KOPT-K1 (cell line): ENCODE data around the gene TTLL13.

Source experiments
- H3K27ac ChIP-seq: fragments of 200-600 bp; sonication (generic); 2 replicates; pipeline ENCODE4 v1.5.1; 2016; ENCODE audit warnings: antibody characterized with exemption, mild to moderate bottlenecking, low read depth, low read length; ENCODE audit not compliant: poor library complexity, severe bottlenecking
- H3K36me3 ChIP-seq: fragments of 200-600 bp; sonication (generic); 2 replicates; pipeline ENCODE4 v1.5.1; 2017; ENCODE audit warnings: antibody characterized with exemption, mild to moderate bottlenecking, low read length, moderate library complexity; ENCODE audit not compliant: insufficient read depth
- H3K9me3 ChIP-seq: fragments of 200-600 bp; sonication (generic); 2 replicates; pipeline ENCODE4 v1.5.1; 2017; ENCODE audit warnings: antibody characterized with exemption, low read length, mild to moderate bottlenecking; ENCODE audit not compliant: insufficient read depth, poor library complexity, severe bottlenecking

The TTLL13 gene

GRCh38 chr15:90249203-90249863 lies at the start of gene TTLL13:
Gene TTLL13, plus strand, starts transcription at chr15:90249556. Its CDS starts 1,075 bp downstream, at chr15:90250631.
- H3K9me3 ChIP-seq: no peaks in the 10 kb centered on the region
- no peaks in the 10 kb centered on the region for H3K36me3 ChIP-seq
- no peak within 1 kb of the TSS for H3K27ac ChIP-seq

GRCh38 chr15:90200534-90201129 lies 48.7 kb upstream of the TTLL13 start:
- Histone ChIP-seq H3K9me3 (no peaks in the 10 kb centered on the region), H3K36me3 (no peaks in the 10 kb centered on the region), H3K27ac (peak overlapping the region; percentile 71)

- Histone ChIP-seq H3K27ac (peak within 1 kb of the TSS; percentile 71), H3K36me3 (no peaks in the 10 kb centered on the region), H3K9me3 (no peaks in the 10 kb centered on the region)
Measured at GRCh38 chr15:90201130-90201943, 48.0 kb upstream of the TTLL13 start, which contains the start of gene SEMA4B. Gene SEMA4B, plus strand, starts transcription at chr15:90201330. Its CDS starts 249 bp downstream, at chr15:90201579.

- Histone ChIP-seq H3K27ac (peak overlapping the region; percentile 71), H3K9me3 (no peaks in the 10 kb centered on the region), H3K36me3 (no peaks in the 10 kb centered on the region)
Measured at GRCh38 chr15:90201944-90202375, 47.4 kb upstream of the TTLL13 start.

GRCh38 chr15:90202929-90203328 lies 46.4 kb upstream of the TTLL13 start:
- H3K36me3 ChIP-seq: no peaks in the 10 kb centered on the region
- no peaks in the 10 kb centered on the region for H3K9me3 ChIP-seq
- H3K27ac ChIP-seq: no peak overlapping the region

GRCh38 chr15:90203473-90203872 lies 45.9 kb upstream of the TTLL13 start:
- H3K9me3 ChIP-seq: no peaks in the 10 kb centered on the region
- H3K27ac ChIP-seq: no peak overlapping the region
- no peaks in the 10 kb centered on the region for H3K36me3 ChIP-seq

- Histone ChIP-seq H3K27ac (no peak overlapping the region), H3K9me3 (no peaks in the 10 kb centered on the region), H3K36me3 (no peaks in the 10 kb centered on the region)
Measured at GRCh38 chr15:90203922-90204321, 45.4 kb upstream of the TTLL13 start.

GRCh38 chr15:90205050-90205848 lies 44.1 kb upstream of the TTLL13 start:
- Histone ChIP-seq H3K9me3 (no peaks in the 10 kb centered on the region), H3K36me3 (no peaks in the 10 kb centered on the region), H3K27ac (no peak overlapping the region)

GRCh38 chr15:90205886-90206285 lies 43.5 kb upstream of the TTLL13 start:
- Histone ChIP-seq H3K27ac (no peak overlapping the region), H3K36me3 (no peaks in the 10 kb centered on the region), H3K9me3 (no peaks in the 10 kb centered on the region)

- H3K9me3 ChIP-seq: no peaks in the 10 kb centered on the region
- H3K27ac ChIP-seq: no peak overlapping the region
- no peaks in the 10 kb centered on the region for H3K36me3 ChIP-seq
Measured at GRCh38 chr15:90207252-90207651, 42.1 kb upstream of the TTLL13 start.

GRCh38 chr15:90208356-90208755 lies 41.0 kb upstream of the TTLL13 start:
- no peaks in the 10 kb centered on the region for H3K9me3 ChIP-seq
- H3K36me3 ChIP-seq: no peaks in the 10 kb centered on the region
- H3K27ac ChIP-seq: no peak overlapping the region

- H3K36me3 ChIP-seq: no peaks in the 10 kb centered on the region
- no peaks in the 10 kb centered on the region for H3K9me3 ChIP-seq
- H3K27ac ChIP-seq: no peak overlapping the region
Measured at GRCh38 chr15:90209591-90209990, 39.8 kb upstream of the TTLL13 start.

- no peak overlapping the region for H3K27ac ChIP-seq
Measured at GRCh38 chr15:90210593-90210992, 38.8 kb upstream of the TTLL13 start.

GRCh38 chr15:90211009-90211408 lies 38.3 kb upstream of the TTLL13 start:
- Histone ChIP-seq H3K27ac (no peak overlapping the region), H3K9me3 (no peaks in the 10 kb centered on the region)

More at GRCh38 chr15:90210593-90210992, 38.8 kb upstream of the TTLL13 start:
- Histone ChIP-seq H3K36me3 (no peaks in the 10 kb centered on the region), H3K9me3 (no peaks in the 10 kb centered on the region)

More at GRCh38 chr15:90211009-90211408, 38.3 kb upstream of the TTLL13 start:
- no peaks in the 10 kb centered on the region for H3K36me3 ChIP-seq
